ENCODE data around the gene GAK. TPM values are rescaled to one million over a fixed set of nuclear protein-coding genes. Genes with fewer than 3 reads are reported as not detected.

The GAK gene
- polyA plus RNA-seq, 1 donor from 2014 or later, result 58.8 TPM

DNA sequence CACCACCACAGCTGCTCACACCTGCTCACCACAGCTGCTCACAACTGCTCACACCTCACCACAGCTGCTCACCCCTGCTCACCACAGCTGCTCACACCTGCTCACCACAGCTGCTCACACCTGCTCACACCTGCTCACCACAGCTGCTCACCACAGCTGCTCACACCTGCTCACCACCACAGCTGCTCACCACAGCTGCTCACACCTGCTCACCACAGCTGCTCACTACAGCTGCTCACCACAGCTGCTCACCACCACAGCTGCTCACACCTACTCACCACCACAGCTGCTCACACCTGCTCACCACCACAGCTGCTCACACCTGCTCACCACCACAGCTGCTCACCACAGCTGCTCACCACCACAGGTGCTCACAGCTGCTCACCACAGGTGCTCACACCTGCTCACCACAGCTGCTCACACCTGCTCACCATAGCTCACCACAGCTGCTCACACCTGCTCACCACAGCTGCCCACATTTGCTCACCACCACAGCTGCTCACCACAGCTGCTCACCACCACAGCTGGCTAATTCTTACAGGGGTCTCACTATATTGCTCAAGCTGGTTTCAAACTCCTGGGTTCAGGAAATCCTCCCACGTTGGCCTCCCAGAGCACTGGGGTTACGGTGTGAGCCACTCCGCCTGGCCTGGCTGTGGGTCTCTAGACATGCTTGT lies 75.8 kb downstream of the GAK start:
- no peaks in the 10 kb centered on the region for H4K20me1 ChIP-seq (ENCODE audit: insufficient read depth)
- TF ChIP-seq RAD21 (conservative IDR thresholded peaks at IDR 0.05) (no peak), SMC3 (conservative IDR thresholded peaks at IDR 0.05; ENCODE audit: poor library complexity) (no peak), TAF1 (IDR thresholded peaks at IDR 0.05; ENCODE audit: low read depth) (no peak), EZH2 (IDR thresholded peaks at IDR 0.05; ENCODE audit: borderline replicate concordance, insufficient read depth, low read length, poor library complexity, severe bottlenecking) (no peak), MXI1 (conservative IDR thresholded peaks at IDR 0.05; ENCODE audit: poor library complexity, severe bottlenecking) (no peak), POLR2AphosphoS5 (IDR thresholded peaks at IDR 0.05) (no peak), EP300 (conservative IDR thresholded peaks at IDR 0.05; ENCODE audit: poor library complexity, severe bottlenecking) (no peak)
- TF ChIP-seq, protein P1, sequence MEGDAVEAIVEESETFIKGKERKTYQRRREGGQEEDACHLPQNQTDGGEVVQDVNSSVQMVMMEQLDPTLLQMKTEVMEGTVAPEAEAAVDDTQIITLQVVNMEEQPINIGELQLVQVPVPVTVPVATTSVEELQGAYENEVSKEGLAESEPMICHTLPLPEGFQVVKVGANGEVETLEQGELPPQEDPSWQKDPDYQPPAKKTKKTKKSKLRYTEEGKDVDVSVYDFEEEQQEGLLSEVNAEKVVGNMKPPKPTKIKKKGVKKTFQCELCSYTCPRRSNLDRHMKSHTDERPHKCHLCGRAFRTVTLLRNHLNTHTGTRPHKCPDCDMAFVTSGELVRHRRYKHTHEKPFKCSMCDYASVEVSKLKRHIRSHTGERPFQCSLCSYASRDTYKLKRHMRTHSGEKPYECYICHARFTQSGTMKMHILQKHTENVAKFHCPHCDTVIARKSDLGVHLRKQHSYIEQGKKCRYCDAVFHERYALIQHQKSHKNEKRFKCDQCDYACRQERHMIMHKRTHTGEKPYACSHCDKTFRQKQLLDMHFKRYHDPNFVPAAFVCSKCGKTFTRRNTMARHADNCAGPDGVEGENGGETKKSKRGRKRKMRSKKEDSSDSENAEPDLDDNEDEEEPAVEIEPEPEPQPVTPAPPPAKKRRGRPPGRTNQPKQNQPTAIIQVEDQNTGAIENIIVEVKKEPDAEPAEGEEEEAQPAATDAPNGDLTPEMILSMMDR (IDR thresholded peaks at IDR 0.05; ENCODE audit: poor library complexity, severe bottlenecking), result no peak
- TF ChIP-seq, protein P2, sequence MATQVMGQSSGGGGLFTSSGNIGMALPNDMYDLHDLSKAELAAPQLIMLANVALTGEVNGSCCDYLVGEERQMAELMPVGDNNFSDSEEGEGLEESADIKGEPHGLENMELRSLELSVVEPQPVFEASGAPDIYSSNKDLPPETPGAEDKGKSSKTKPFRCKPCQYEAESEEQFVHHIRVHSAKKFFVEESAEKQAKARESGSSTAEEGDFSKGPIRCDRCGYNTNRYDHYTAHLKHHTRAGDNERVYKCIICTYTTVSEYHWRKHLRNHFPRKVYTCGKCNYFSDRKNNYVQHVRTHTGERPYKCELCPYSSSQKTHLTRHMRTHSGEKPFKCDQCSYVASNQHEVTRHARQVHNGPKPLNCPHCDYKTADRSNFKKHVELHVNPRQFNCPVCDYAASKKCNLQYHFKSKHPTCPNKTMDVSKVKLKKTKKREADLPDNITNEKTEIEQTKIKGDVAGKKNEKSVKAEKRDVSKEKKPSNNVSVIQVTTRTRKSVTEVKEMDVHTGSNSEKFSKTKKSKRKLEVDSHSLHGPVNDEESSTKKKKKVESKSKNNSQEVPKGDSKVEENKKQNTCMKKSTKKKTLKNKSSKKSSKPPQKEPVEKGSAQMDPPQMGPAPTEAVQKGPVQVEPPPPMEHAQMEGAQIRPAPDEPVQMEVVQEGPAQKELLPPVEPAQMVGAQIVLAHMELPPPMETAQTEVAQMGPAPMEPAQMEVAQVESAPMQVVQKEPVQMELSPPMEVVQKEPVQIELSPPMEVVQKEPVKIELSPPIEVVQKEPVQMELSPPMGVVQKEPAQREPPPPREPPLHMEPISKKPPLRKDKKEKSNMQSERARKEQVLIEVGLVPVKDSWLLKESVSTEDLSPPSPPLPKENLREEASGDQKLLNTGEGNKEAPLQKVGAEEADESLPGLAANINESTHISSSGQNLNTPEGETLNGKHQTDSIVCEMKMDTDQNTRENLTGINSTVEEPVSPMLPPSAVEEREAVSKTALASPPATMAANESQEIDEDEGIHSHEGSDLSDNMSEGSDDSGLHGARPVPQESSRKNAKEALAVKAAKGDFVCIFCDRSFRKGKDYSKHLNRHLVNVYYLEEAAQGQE (IDR thresholded peaks at IDR 0.05; ENCODE audit: borderline replicate concordance), result no peak
- no peak overlapping the region for H3K4me3 ChIP-seq (ENCODE audit: low read length)
- no peak overlapping the region for H3K9ac ChIP-seq (ENCODE audit: low read length)
- H3K27me3 ChIP-seq (ENCODE audit: insufficient read depth, low read depth, low read length), result no peaks in the 10 kb centered on the region
- H3K79me2 ChIP-seq (replicated peaks; ENCODE audit: insufficient read depth, low read length), result no peaks in the 10 kb centered on the region
- H3K27ac ChIP-seq (ENCODE audit: low read length), result no peak overlapping the region
- no peak overlapping the region for H3K4me2 ChIP-seq (ENCODE audit: low read length)
- H3F3A ChIP-seq (ENCODE audit: insufficient read depth, low read length, poor library complexity, severe bottlenecking), result no peaks in the 10 kb centered on the region
- no peaks in the 10 kb centered on the region for H3K9me2 ChIP-seq (ENCODE audit: insufficient read depth, low read length)
- no peaks in the 10 kb centered on the region for H3K9me3 ChIP-seq (ENCODE audit: low read length)
- H3K36me3 ChIP-seq (ENCODE audit: insufficient read depth, low read length), result no peaks in the 10 kb centered on the region
- no peak overlapping the region for H2AFZ ChIP-seq (ENCODE audit: low read depth, low read length)

DNA sequence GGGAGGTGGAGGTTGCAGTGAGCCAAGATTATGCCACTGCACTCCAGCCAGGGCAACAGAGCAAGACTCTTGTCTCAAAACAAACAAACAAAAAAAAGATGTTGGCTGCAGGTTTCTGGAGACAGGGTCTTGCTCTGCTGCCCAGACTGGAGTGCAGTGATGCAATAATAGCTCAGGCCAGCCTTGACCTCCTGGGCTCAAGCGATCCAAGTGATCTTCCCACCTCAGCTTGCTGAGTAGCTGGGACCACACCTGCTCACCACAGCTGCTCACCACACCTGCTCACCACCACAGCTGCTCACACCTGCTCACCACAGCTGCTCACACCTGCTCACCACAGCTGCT lies 76.3 kb downstream of the GAK start:
- Histone ChIP-seq H3K36me3 (ENCODE audit: insufficient read depth, low read length) (no peaks in the 10 kb centered on the region), H3K4me3 (ENCODE audit: low read length) (no peak overlapping the region), H3K27ac (ENCODE audit: low read length) (no peak overlapping the region), H4K20me1 (ENCODE audit: insufficient read depth) (no peaks in the 10 kb centered on the region), H3K9ac (ENCODE audit: low read length) (no peak overlapping the region), H3K9me3 (ENCODE audit: low read length) (no peaks in the 10 kb centered on the region), H3K27me3 (ENCODE audit: insufficient read depth, low read depth, low read length) (no peaks in the 10 kb centered on the region), H2AFZ (ENCODE audit: low read depth, low read length) (no peak overlapping the region), H3K79me2 (replicated peaks; ENCODE audit: insufficient read depth, low read length) (no peaks in the 10 kb centered on the region), H3K4me2 (ENCODE audit: low read length) (no peak overlapping the region), H3K9me2 (ENCODE audit: insufficient read depth, low read length) (no peaks in the 10 kb centered on the region), H3F3A (ENCODE audit: insufficient read depth, low read length, poor library complexity, severe bottlenecking) (no peaks in the 10 kb centered on the region)
- TF ChIP-seq MXI1 (conservative IDR thresholded peaks at IDR 0.05; ENCODE audit: poor library complexity, severe bottlenecking) (no peak), POLR2AphosphoS5 (IDR thresholded peaks at IDR 0.05) (no peak), TAF1 (IDR thresholded peaks at IDR 0.05; ENCODE audit: low read depth) (no peak), RAD21 (conservative IDR thresholded peaks at IDR 0.05) (no peak)
- TF ChIP-seq, protein P1 (IDR thresholded peaks at IDR 0.05; ENCODE audit: poor library complexity, severe bottlenecking), result no peak
